ENCODE results near the gene CEP76. TPM values are rescaled to one million over a fixed set of nuclear protein-coding genes. Genes with fewer than 3 reads are reported as not detected.
"Not testable (repeated sequence)": the region's sequence is repeated elsewhere in the genome, so short reads cannot be mapped to it uniquely, and the experiment has no call there.

Gene CEP76
- total RNA-seq, 1 experiment from 2014 or later: 22.3 TPM

- no TSS peak for BruUV-seq (replicated peaks)
- TF ChIP-seq CTCF (conservative IDR thresholded peaks at IDR 0.05; ENCODE audit: low read depth, low read length) (no peak), EZH2 (IDR thresholded peaks at IDR 0.05; ENCODE audit: borderline replicate concordance, low read depth, low read length, poor library complexity, severe bottlenecking) (no peak)
- ChIA-PET CTCF (no interaction called here), POLR2A (ENCODE audit: low non-redundant PET) (no interaction called here)
- DNase-seq (ENCODE audit: low spot score): no peak
- H3K4me3 ChIP-seq (ENCODE audit: low read depth, low read length, poor library complexity, severe bottlenecking): no peak overlapping the region
- intact Hi-C loops (cut with micrococcal nuclease; ENCODE audit: unreplicated experiment): no loop called here
- no peaks in the 10 kb centered on the region for H3K9me3 ChIP-seq (ENCODE audit: low read depth, low read length, poor library complexity, severe bottlenecking)
- no peaks in the 10 kb centered on the region for H3K27me3 ChIP-seq (replicated peaks; ENCODE audit: insufficient read depth, low read depth, low read length, poor library complexity)
- no peak overlapping the region for H3K27ac ChIP-seq (ENCODE audit: low read depth, low read length, poor library complexity, severe bottlenecking)
- H3K36me3 ChIP-seq (ENCODE audit: insufficient read depth, low read length, poor library complexity, severe bottlenecking): no peaks in the 10 kb centered on the region
- peaks cover 10% of the 10 kb centered on the region for H3K4me1 ChIP-seq (ENCODE audit: insufficient read depth, low read length, poor library complexity, severe bottlenecking)
Observed at GRCh38 chr18:12647773-12648172, 54.8 kb downstream of the CEP76 start.

GRCh38 chr18:12645751-12646203 lies 56.7 kb downstream of the CEP76 start:
- CTCF ChIA-PET: no interaction called here
- Histone ChIP-seq H3K36me3 (ENCODE audit: insufficient read depth, low read length, poor library complexity, severe bottlenecking) (no peaks in the 10 kb centered on the region), H3K27me3 (replicated peaks; ENCODE audit: insufficient read depth, low read depth, low read length, poor library complexity) (no peaks in the 10 kb centered on the region), H3K4me1 (ENCODE audit: insufficient read depth, low read length, poor library complexity, severe bottlenecking) (no peaks in the 10 kb centered on the region), H3K9me3 (ENCODE audit: low read depth, low read length, poor library complexity, severe bottlenecking) (no peaks in the 10 kb centered on the region), H3K27ac (ENCODE audit: low read depth, low read length, poor library complexity, severe bottlenecking) (no peak overlapping the region), H3K4me3 (ENCODE audit: low read depth, low read length, poor library complexity, severe bottlenecking) (no peak overlapping the region)
- DNase-seq (ENCODE audit: low spot score): no peak
- POLR2A ChIA-PET (ENCODE audit: low non-redundant PET): no interaction called here
- intact Hi-C loops (cut with micrococcal nuclease; ENCODE audit: unreplicated experiment): no loop called here
- no TSS peak for BruUV-seq (replicated peaks)
- no peak for TF ChIP-seq EZH2 (IDR thresholded peaks at IDR 0.05; ENCODE audit: borderline replicate concordance, low read depth, low read length, poor library complexity, severe bottlenecking)
- no peak for TF ChIP-seq CTCF (conservative IDR thresholded peaks at IDR 0.05; ENCODE audit: low read depth, low read length)

GRCh38 chr18:12645254-12645653 lies 57.3 kb downstream of the CEP76 start:
- Histone ChIP-seq H3K36me3 (ENCODE audit: insufficient read depth, low read length, poor library complexity, severe bottlenecking) (no peaks in the 10 kb centered on the region), H3K9me3 (ENCODE audit: low read depth, low read length, poor library complexity, severe bottlenecking) (no peaks in the 10 kb centered on the region), H3K4me1 (ENCODE audit: insufficient read depth, low read length, poor library complexity, severe bottlenecking) (no peaks in the 10 kb centered on the region), H3K4me3 (ENCODE audit: low read depth, low read length, poor library complexity, severe bottlenecking) (no peak overlapping the region), H3K27me3 (replicated peaks; ENCODE audit: insufficient read depth, low read depth, low read length, poor library complexity) (no peaks in the 10 kb centered on the region), H3K27ac (ENCODE audit: low read depth, low read length, poor library complexity, severe bottlenecking) (no peak overlapping the region)
- CTCF ChIA-PET: no interaction called here
- intact Hi-C loops (cut with micrococcal nuclease; ENCODE audit: unreplicated experiment): no loop called here
- DNase-seq (ENCODE audit: low spot score): no peak
- POLR2A ChIA-PET (ENCODE audit: low non-redundant PET): no interaction called here
- TF ChIP-seq EZH2 (IDR thresholded peaks at IDR 0.05; ENCODE audit: borderline replicate concordance, low read depth, low read length, poor library complexity, severe bottlenecking): no peak
- TF ChIP-seq CTCF (conservative IDR thresholded peaks at IDR 0.05; ENCODE audit: low read depth, low read length): no peak
- BruUV-seq (replicated peaks): no TSS peak

- H3K4me3 ChIP-seq (ENCODE audit: low read depth, low read length, poor library complexity, severe bottlenecking); CTCF ChIA-PET; H3K9me3 ChIP-seq (ENCODE audit: low read depth, low read length, poor library complexity, severe bottlenecking); H3K4me1 ChIP-seq (ENCODE audit: insufficient read depth, low read length, poor library complexity, severe bottlenecking); H3K36me3 ChIP-seq (ENCODE audit: insufficient read depth, low read length, poor library complexity, severe bottlenecking); POLR2A ChIA-PET (ENCODE audit: low non-redundant PET); BruUV-seq (replicated peaks); intact Hi-C loops (cut with micrococcal nuclease; ENCODE audit: unreplicated experiment); H3K27me3 ChIP-seq (replicated peaks; ENCODE audit: insufficient read depth, low read depth, low read length, poor library complexity); DNase-seq (ENCODE audit: low spot score); H3K27ac ChIP-seq (ENCODE audit: low read depth, low read length, poor library complexity, severe bottlenecking): not testable (repeated sequence)
Observed at GRCh38 chr18:12643756-12644155, 58.8 kb downstream of the CEP76 start.
